ENCODE results near the gene ADAM33. TPM values are rescaled to one million over a fixed set of nuclear protein-coding genes. Genes with fewer than 3 reads are reported as not detected.

The ADAM33 gene
- polyA plus RNA-seq: 10 to 100 TPM; 27.3 to 83.1 TPM

- peak within 1 kb of the TSS; percentile 60 to 83 for H3K27ac ChIP-seq (ENCODE audit: low read depth in 2 of 2, low read length in 1 of 2)
- H3K27me3 ChIP-seq (ENCODE audit: control insufficient read depth in 1 of 2, insufficient read depth in 2 of 2, low read length in 2 of 2): no peaks in the 10 kb centered on the region
- H3K36me3 ChIP-seq (ENCODE audit: control insufficient read depth in 2 of 2, insufficient read depth in 2 of 2, low read length in 1 of 2): no peaks in the 10 kb centered on the region
- H3K4me1 ChIP-seq (ENCODE audit: control insufficient read depth in 2 of 2, insufficient read depth in 2 of 2, low read length in 1 of 2): peaks cover 10 to 11% of the 10 kb centered on the region in 2 donors
- peak within 1 kb of the TSS; percentile 42 to 51 for H3K4me3 ChIP-seq (ENCODE audit: low read depth in 1 of 2, low read length in 2 of 2)
- WGBS, 2 donors: 12% methylated on average over 38 to 65 of the region's 65 CpGs
- no peaks in the 10 kb centered on the region for H3K9me3 ChIP-seq (ENCODE audit: control insufficient read depth in 2 of 2, insufficient read depth in 1 of 2, low read depth in 1 of 2, low read length in 1 of 2)
Observed at GRCh38 chr20:3681931-3682781, at the start of gene ADAM33. TSS of gene ADAM33 (minus strand) at chr20:3682010. CDS start at chr20:3682004, 6 bp downstream.

GRCh38 chr20:3730803-3731672 lies 49.2 kb upstream of the ADAM33 start:
- Histone ChIP-seq H3K27ac (ENCODE audit: low read depth in 2 of 2, low read length in 1 of 2) (no peak overlapping the region), H3K27me3 (ENCODE audit: control insufficient read depth in 1 of 2, insufficient read depth in 2 of 2, low read length in 2 of 2) (no peaks in the 10 kb centered on the region), H3K4me1 (ENCODE audit: control insufficient read depth in 2 of 2, insufficient read depth in 2 of 2, low read length in 1 of 2) (peaks cover 0 to 2% of the 10 kb centered on the region in 2 donors), H3K4me3 (ENCODE audit: low read depth in 1 of 2, low read length in 2 of 2) (no peak overlapping the region), H3K9me3 (ENCODE audit: control insufficient read depth in 2 of 2, insufficient read depth in 1 of 2, low read depth in 1 of 2, low read length in 1 of 2) (no peaks in the 10 kb centered on the region), H3K36me3 (ENCODE audit: control insufficient read depth in 2 of 2, insufficient read depth in 2 of 2, low read length in 1 of 2) (no peaks in the 10 kb centered on the region)
- 83 to 86% methylated on average over 12 of the region's 12 CpGs for WGBS, 2 donors

- 69 to 73% methylated on average over 8 of the region's 8 CpGs for WGBS, 2 donors
- Histone ChIP-seq H3K4me1 (ENCODE audit: control insufficient read depth in 2 of 2, insufficient read depth in 2 of 2, low read length in 1 of 2) (peaks cover 0 to 2% of the 10 kb centered on the region in 2 donors), H3K36me3 (ENCODE audit: control insufficient read depth in 2 of 2, insufficient read depth in 2 of 2, low read length in 1 of 2) (no peaks in the 10 kb centered on the region), H3K9me3 (ENCODE audit: control insufficient read depth in 2 of 2, insufficient read depth in 1 of 2, low read depth in 1 of 2, low read length in 1 of 2) (no peaks in the 10 kb centered on the region), H3K4me3 (ENCODE audit: low read depth in 1 of 2, low read length in 2 of 2) (no peak overlapping the region), H3K27ac (ENCODE audit: low read depth in 2 of 2, low read length in 1 of 2) (no peak overlapping the region), H3K27me3 (ENCODE audit: control insufficient read depth in 1 of 2, insufficient read depth in 2 of 2, low read length in 2 of 2) (no peaks in the 10 kb centered on the region)
Observed at GRCh38 chr20:3729811-3730540, 48.2 kb upstream of the ADAM33 start.

GRCh38 chr20:3729378-3729777 lies 47.6 kb upstream of the ADAM33 start:
- peaks cover 0 to 2% of the 10 kb centered on the region in 2 donors for H3K4me1 ChIP-seq (ENCODE audit: control insufficient read depth in 2 of 2, insufficient read depth in 2 of 2, low read length in 1 of 2)
- H3K9me3 ChIP-seq (ENCODE audit: control insufficient read depth in 2 of 2, insufficient read depth in 1 of 2, low read depth in 1 of 2, low read length in 1 of 2): no peaks in the 10 kb centered on the region
- WGBS, 2 donors: 80 to 82% methylated on average over 6 of the region's 6 CpGs
- no peaks in the 10 kb centered on the region for H3K27me3 ChIP-seq (ENCODE audit: control insufficient read depth in 1 of 2, insufficient read depth in 2 of 2, low read length in 2 of 2)
- no peaks in the 10 kb centered on the region for H3K36me3 ChIP-seq (ENCODE audit: control insufficient read depth in 2 of 2, insufficient read depth in 2 of 2, low read length in 1 of 2)
- H3K4me3 ChIP-seq (ENCODE audit: low read depth in 1 of 2, low read length in 2 of 2): no peak overlapping the region
- H3K27ac ChIP-seq (ENCODE audit: low read depth in 2 of 2, low read length in 1 of 2): no peak overlapping the region

GRCh38 chr20:3728876-3729275 lies 47.1 kb upstream of the ADAM33 start:
- Histone ChIP-seq H3K27me3 (ENCODE audit: control insufficient read depth in 1 of 2, insufficient read depth in 2 of 2, low read length in 2 of 2) (no peaks in the 10 kb centered on the region), H3K27ac (ENCODE audit: low read depth in 2 of 2, low read length in 1 of 2) (no peak overlapping the region)
- WGBS, 2 donors: 80 to 83% methylated on average over 3 of the region's 3 CpGs

GRCh38 chr20:3728354-3728753 lies 46.5 kb upstream of the ADAM33 start:
- peaks cover 0 to 2% of the 10 kb centered on the region in 2 donors for H3K4me1 ChIP-seq (ENCODE audit: control insufficient read depth in 2 of 2, insufficient read depth in 2 of 2, low read length in 1 of 2)
- H3K27ac ChIP-seq (ENCODE audit: low read depth in 2 of 2, low read length in 1 of 2): no peak overlapping the region
- WGBS, 2 donors: 88 to 90% methylated on average over 5 of the region's 5 CpGs
- H3K4me3 ChIP-seq (ENCODE audit: low read depth in 1 of 2, low read length in 2 of 2): no peak overlapping the region
- H3K27me3 ChIP-seq (ENCODE audit: control insufficient read depth in 1 of 2, insufficient read depth in 2 of 2, low read length in 2 of 2): no peaks in the 10 kb centered on the region
- H3K9me3 ChIP-seq (ENCODE audit: control insufficient read depth in 2 of 2, insufficient read depth in 1 of 2, low read depth in 1 of 2, low read length in 1 of 2): no peaks in the 10 kb centered on the region
- no peaks in the 10 kb centered on the region for H3K36me3 ChIP-seq (ENCODE audit: control insufficient read depth in 2 of 2, insufficient read depth in 2 of 2, low read length in 1 of 2)

More at GRCh38 chr20:3728876-3729275, 47.1 kb upstream of the ADAM33 start:
- no peaks in the 10 kb centered on the region for H3K36me3 ChIP-seq (ENCODE audit: control insufficient read depth in 2 of 2, insufficient read depth in 2 of 2, low read length in 1 of 2)
- peaks cover 0 to 2% of the 10 kb centered on the region in 2 donors for H3K4me1 ChIP-seq (ENCODE audit: control insufficient read depth in 2 of 2, insufficient read depth in 2 of 2, low read length in 1 of 2)
- H3K9me3 ChIP-seq (ENCODE audit: control insufficient read depth in 2 of 2, insufficient read depth in 1 of 2, low read depth in 1 of 2, low read length in 1 of 2): no peaks in the 10 kb centered on the region
- H3K4me3 ChIP-seq (ENCODE audit: low read depth in 1 of 2, low read length in 2 of 2): no peak overlapping the region

GRCh38 chr20:3727401-3728021 lies 45.7 kb upstream of the ADAM33 start:
- Histone ChIP-seq H3K27me3 (ENCODE audit: control insufficient read depth in 1 of 2, insufficient read depth in 2 of 2, low read length in 2 of 2) (no peaks in the 10 kb centered on the region), H3K4me1 (ENCODE audit: control insufficient read depth in 2 of 2, insufficient read depth in 2 of 2, low read length in 1 of 2) (peaks cover 0 to under 1% of the 10 kb centered on the region in 2 donors), H3K27ac (ENCODE audit: low read depth in 2 of 2, low read length in 1 of 2) (no peak overlapping the region), H3K9me3 (ENCODE audit: control insufficient read depth in 2 of 2, insufficient read depth in 1 of 2, low read depth in 1 of 2, low read length in 1 of 2) (no peaks in the 10 kb centered on the region), H3K36me3 (ENCODE audit: control insufficient read depth in 2 of 2, insufficient read depth in 2 of 2, low read length in 1 of 2) (no peaks in the 10 kb centered on the region), H3K4me3 (ENCODE audit: low read depth in 1 of 2, low read length in 2 of 2) (no peak overlapping the region)
- WGBS, 2 donors: 27 to 36% methylated on average over 11 of the region's 11 CpGs

- no peak overlapping the region for H3K4me3 ChIP-seq (ENCODE audit: low read depth in 1 of 2, low read length in 2 of 2)
- H3K27ac ChIP-seq (ENCODE audit: low read depth in 2 of 2, low read length in 1 of 2): no peak overlapping the region
- no peaks in the 10 kb centered on the region for H3K27me3 ChIP-seq (ENCODE audit: control insufficient read depth in 1 of 2, insufficient read depth in 2 of 2, low read length in 2 of 2)
- WGBS, 2 donors: 70 to 72% methylated on average over 4 of the region's 4 CpGs
- H3K36me3 ChIP-seq (ENCODE audit: control insufficient read depth in 2 of 2, insufficient read depth in 2 of 2, low read length in 1 of 2): no peaks in the 10 kb centered on the region
- H3K4me1 ChIP-seq (ENCODE audit: control insufficient read depth in 2 of 2, insufficient read depth in 2 of 2, low read length in 1 of 2): no peaks in the 10 kb centered on the region
- no peaks in the 10 kb centered on the region for H3K9me3 ChIP-seq (ENCODE audit: control insufficient read depth in 2 of 2, insufficient read depth in 1 of 2, low read depth in 1 of 2, low read length in 1 of 2)
Observed at GRCh38 chr20:3724356-3724755, 42.5 kb upstream of the ADAM33 start.

- H3K4me3 ChIP-seq (ENCODE audit: low read depth in 1 of 2, low read length in 2 of 2): no peak overlapping the region
- 92 to 95% methylated on average over 8 of the region's 8 CpGs for WGBS, 2 donors
- no peaks in the 10 kb centered on the region for H3K27me3 ChIP-seq (ENCODE audit: control insufficient read depth in 1 of 2, insufficient read depth in 2 of 2, low read length in 2 of 2)
- no peaks in the 10 kb centered on the region for H3K4me1 ChIP-seq (ENCODE audit: control insufficient read depth in 2 of 2, insufficient read depth in 2 of 2, low read length in 1 of 2)
- H3K27ac ChIP-seq (ENCODE audit: low read depth in 2 of 2, low read length in 1 of 2): no peak overlapping the region
- H3K36me3 ChIP-seq (ENCODE audit: control insufficient read depth in 2 of 2, insufficient read depth in 2 of 2, low read length in 1 of 2): no peaks in the 10 kb centered on the region
- H3K9me3 ChIP-seq (ENCODE audit: control insufficient read depth in 2 of 2, insufficient read depth in 1 of 2, low read depth in 1 of 2, low read length in 1 of 2): no peaks in the 10 kb centered on the region
Observed at GRCh38 chr20:3723284-3723683, 41.5 kb upstream of the ADAM33 start.
